ENCODE data around the gene FGD2.

- TF ChIP-seq CTCF (IDR thresholded peaks at IDR 0.05) (no peak), POLR2A (IDR thresholded peaks at IDR 0.05) (no peak)
Observed at GRCh38 chr6:37005061-37005810, at the start of gene FGD2.

Measured in lower leg skin (tissue), 3 donors.